H1 (cell line): Measurements from ENCODE around the gene NCAPG2. TPM values are rescaled to one million over a fixed set of nuclear protein-coding genes. Genes with fewer than 3 reads are reported as not detected.

Experiments
- CTCF ChIA-PET: fragments of 300-600 bp; sonication (Branson Sonifier 250); formaldehyde crosslinking; loops from one replicate; lab custom pipeline; 2021; ENCODE audit not compliant: partially characterized antibody; lab: Charles Lee
- POLR2A ChIA-PET: fragments of 300-600 bp; sonication (Branson Sonifier 250); formaldehyde crosslinking; loops from one replicate; lab custom pipeline; 2021; ENCODE audit warnings: inconsistent platforms; ENCODE audit not compliant: partially characterized antibody; lab: Charles Lee
- DNase-seq, 2 experiments: peaks; one replicate each; pipeline versions ENCODE4 v3.0.0 to v3.0.0-alpha.2; 2010 to 2022; ENCODE audit warnings: low spot score in 2 of 2, low read depth in 1 of 2, mixed read lengths in 1 of 2
- FAIRE-seq: peaks from 2 replicates; lab custom pipeline; 2011; peaks lifted over from hg19 to GRCh38; lab: Jason Lieb, UNC
- H2AFZ ChIP-seq: 2 replicates; pipeline ENCODE4 v1.8.1; 2012; ENCODE audit warnings: low read length, inconsistent platforms
- H2AK5ac ChIP-seq: 2 replicates; pipeline ENCODE4 v1.6.1; 2013; ENCODE audit warnings: low read depth, low read length
- H2BK120ac ChIP-seq: replicated peaks from 2 replicates; pipeline ENCODE3; 2013; ENCODE audit warnings: low read depth, low read length, inconsistent platforms
- H2BK12ac ChIP-seq: 2 replicates; pipeline ENCODE4 v1.6.1; 2013; ENCODE audit warnings: low read depth, low read length
- H2BK15ac ChIP-seq: 2 replicates; pipeline ENCODE4 v1.6.1; 2013; ENCODE audit warnings: low read length
- H2BK20ac ChIP-seq: 2 replicates; pipeline ENCODE4 v1.6.1; 2013; ENCODE audit warnings: low read length
- H2BK5ac ChIP-seq: 2 replicates; pipeline ENCODE4 v1.6.1; 2013; ENCODE audit warnings: low read depth, low read length
- H3K14ac ChIP-seq: 2 replicates; pipeline ENCODE4 v1.6.1; 2013; ENCODE audit warnings: inconsistent platforms; ENCODE audit not compliant: insufficient read length
- H3K18ac ChIP-seq: 2 replicates; pipeline ENCODE4 v1.6.1; 2013; ENCODE audit warnings: low read length; ENCODE audit errors: extremely low read depth
- H3K23ac ChIP-seq: 2 replicates; pipeline ENCODE4 v1.6.1; 2013; ENCODE audit warnings: inconsistent platforms; ENCODE audit not compliant: insufficient read length
- H3K23me2 ChIP-seq: 2 replicates; pipeline ENCODE4 v1.6.1; 2013; ENCODE audit warnings: low read depth, low read length
- H3K27ac ChIP-seq: 2 replicates; pipeline ENCODE4 v1.6.1; 2011; ENCODE audit warnings: low read depth, low read length, inconsistent platforms
- H3K27me3 ChIP-seq, 4 experiments: replicated peaks in 1 of 4; 1 replicate in 1 of 4; 2 replicates in 3 of 4; pipeline versions ENCODE4 v1.6.1 to v1.8.1; 2011 to 2013; ENCODE audit warnings: low read length in 3 of 4, mild to moderate bottlenecking in 3 of 4, inconsistent platforms in 2 of 4, mixed read lengths in 2 of 4, moderate library complexity in 1 of 4; ENCODE audit not compliant: control insufficient read depth in 3 of 4, insufficient read depth in 3 of 4; ENCODE audit errors: extremely low read depth in 1 of 4
- H3K36me3 ChIP-seq, 4 experiments: 2 replicates each; pipeline versions ENCODE4 v1.6.1 to v1.8.1; 2011 to 2013; ENCODE audit warnings: mild to moderate bottlenecking in 4 of 4, low read length in 3 of 4, moderate library complexity in 2 of 4, control low read depth in 1 of 4, inconsistent platforms in 1 of 4; ENCODE audit not compliant: insufficient read depth in 4 of 4, control insufficient read depth in 2 of 4
- H3K4ac ChIP-seq: replicated peaks from 2 replicates; pipeline ENCODE3; 2013; ENCODE audit warnings: low read length, low read depth, mixed read lengths, inconsistent platforms; ENCODE audit not compliant: insufficient read length
- H3K4me1 ChIP-seq, 4 experiments: replicated peaks in 1 of 4; 1 replicate in 1 of 4; 2 replicates in 3 of 4; pipeline versions ENCODE4 v1.6.1 to v1.8.1; 2011 to 2013; ENCODE audit warnings: low read length in 3 of 4, inconsistent platforms in 2 of 4, mixed read lengths in 1 of 4; ENCODE audit not compliant: insufficient read depth in 4 of 4, control insufficient read depth in 3 of 4
- H3K4me2 ChIP-seq, 2 experiments: 2 replicates each; pipeline versions ENCODE4 v1.6.1 to v1.8.1; 2011 to 2013; ENCODE audit warnings: low read depth in 2 of 2, low read length in 2 of 2, control low read depth in 1 of 2, inconsistent platforms in 1 of 2, mild to moderate bottlenecking in 1 of 2; ENCODE audit not compliant: insufficient read depth in 1 of 2
- H3K4me3 ChIP-seq, 4 experiments: fragments of 200-600, 300-600 bp in 1 of 4; sonication (generic), shearing (Covaris generic), sonication (Bioruptor Twin) in 1 of 4; 2 replicates each; pipeline versions ENCODE4 v1.5.1 to v1.8.1; 2011 to 2016; ENCODE audit warnings: low read length in 4 of 4, low read depth in 3 of 4, control low read depth in 2 of 4, inconsistent platforms in 2 of 4, mild to moderate bottlenecking in 2 of 4, mixed read lengths in 1 of 4, moderate library complexity in 1 of 4; ENCODE audit not compliant: insufficient read depth in 2 of 4; ENCODE audit errors: extremely low read depth in 1 of 4
- H3K56ac ChIP-seq: replicated peaks from 2 replicates; pipeline ENCODE3; 2013; ENCODE audit warnings: low read depth, mild to moderate bottlenecking, mixed read lengths, low read length, inconsistent platforms; ENCODE audit not compliant: insufficient read length
- H3K79me1 ChIP-seq: 2 replicates; pipeline ENCODE4 v1.6.1; 2013; ENCODE audit warnings: low read depth, low read length, control low read depth
- H3K79me2 ChIP-seq, 2 experiments: 2 replicates each; pipeline versions ENCODE4 v1.6.1 to v1.8.1; 2012 to 2013; ENCODE audit warnings: low read length in 2 of 2, mild to moderate bottlenecking in 2 of 2, inconsistent platforms in 1 of 2; ENCODE audit not compliant: insufficient read depth in 2 of 2, control insufficient read depth in 1 of 2
- H3K9ac ChIP-seq, 4 experiments: replicated peaks in 1 of 4; 1 replicate in 1 of 4; 2 replicates in 3 of 4; pipeline versions ENCODE4 v1.6.1 to v1.8.1; 2011 to 2013; ENCODE audit warnings: low read depth in 3 of 4, low read length in 3 of 4, control low read depth in 2 of 4, mild to moderate bottlenecking in 2 of 4, moderate library complexity in 2 of 4, inconsistent platforms in 1 of 4; ENCODE audit errors: extremely low read depth in 1 of 4
- H3K9me3 ChIP-seq, 2 experiments: 2 replicates each; pipeline versions ENCODE4 v1.6.1 to v1.8.1; 2012 to 2013; ENCODE audit warnings: mild to moderate bottlenecking in 2 of 2, moderate library complexity in 2 of 2, control low read depth in 1 of 2, inconsistent platforms in 1 of 2, low read depth in 1 of 2, low read length in 1 of 2, mixed read lengths in 1 of 2; ENCODE audit not compliant: insufficient read depth in 2 of 2
- H4K20me1 ChIP-seq, 2 experiments: replicated peaks in 1 of 2; 2 replicates each; pipeline versions ENCODE3 to v1.8.1; 2011 to 2013; ENCODE audit warnings: inconsistent platforms in 2 of 2, low read length in 2 of 2, mild to moderate bottlenecking in 1 of 2; ENCODE audit not compliant: insufficient read depth in 2 of 2, control insufficient read depth in 1 of 2
- H4K5ac ChIP-seq: 2 replicates; pipeline ENCODE4 v1.6.1; 2013; ENCODE audit warnings: low read length, low read depth, mixed read lengths, inconsistent platforms; ENCODE audit not compliant: insufficient read length
- H4K8ac ChIP-seq: 2 replicates; pipeline ENCODE4 v1.8.0; 2013; ENCODE audit warnings: mild to moderate bottlenecking, moderate library complexity, low read length, inconsistent platforms; ENCODE audit not compliant: insufficient read depth; ENCODE audit errors: extremely low read depth
- H4K91ac ChIP-seq: replicated peaks from 2 replicates; pipeline ENCODE3; 2013; ENCODE audit warnings: low read length, mixed read lengths, inconsistent platforms; ENCODE audit not compliant: insufficient read length
- CBX5 ChIP-seq: fragments of 300-800, 300-1000 bp; sonication (generic); IDR thresholded peaks from 2 replicates; pipeline ENCODE4 v1.7.1; 2016; ENCODE audit warnings: antibody characterized with exemption, low read length, low read depth
- CREB1 ChIP-seq: IDR thresholded peaks from 2 replicates; pipeline ENCODE4 v1.6.1; 2012; ENCODE audit warnings: inconsistent platforms
- FOSL1 ChIP-seq: IDR thresholded peaks from 2 replicates; pipeline ENCODE4 v1.6.1; 2011; ENCODE audit warnings: mild to moderate bottlenecking, low read depth, low read length, moderate library complexity; ENCODE audit not compliant: insufficient read depth
- GTF2F1 ChIP-seq: IDR thresholded peaks from 2 replicates; pipeline ENCODE4 v1.6.1; 2012; ENCODE audit warnings: low read depth, low read length, improper control_type of control experiment, borderline replicate concordance
- HDAC6 ChIP-seq: IDR thresholded peaks from one replicate; pipeline ENCODE4 v1.7.1; 2012; ENCODE audit warnings: low read depth, mild to moderate bottlenecking, inconsistent platforms, low read length, moderate library complexity
- NANOG ChIP-seq: IDR thresholded peaks from 2 replicates; pipeline ENCODE4 v1.6.1; 2011; ENCODE audit warnings: low read length, low read depth, mild to moderate bottlenecking, inconsistent platforms; ENCODE audit not compliant: insufficient read depth, poor library complexity, severe bottlenecking
- NRF1 ChIP-seq: IDR thresholded peaks from 2 replicates; pipeline ENCODE4 v1.6.1; 2011; ENCODE audit warnings: mild to moderate bottlenecking, low read depth, low read length, improper control_type of control experiment
- POLR2A ChIP-seq, 2 experiments: IDR thresholded peaks; 1 replicate in 1 of 2; 2 replicates in 1 of 2; pipeline ENCODE4 v1.6.1; 2011; ENCODE audit warnings: low read depth in 2 of 2, low read length in 2 of 2, mild to moderate bottlenecking in 2 of 2; ENCODE audit errors: control extremely low read depth in 1 of 2
- POU5F1 ChIP-seq: IDR thresholded peaks from 2 replicates; pipeline ENCODE4 v1.6.1; 2011; ENCODE audit warnings: low read depth, mild to moderate bottlenecking, low read length, moderate library complexity
- RNF2 ChIP-seq: fragments of 200-900, 300-1000 bp; sonication (generic); IDR thresholded peaks from 2 replicates; pipeline ENCODE4 v1.7.1; 2016; ENCODE audit warnings: borderline replicate concordance, low read depth, mild to moderate bottlenecking, antibody characterized with exemption, low read length; ENCODE audit not compliant: poor library complexity, severe bottlenecking; ENCODE audit errors: missing control alignments
- SP4 ChIP-seq: IDR thresholded peaks from 2 replicates; pipeline ENCODE4 v1.6.1; 2012; ENCODE audit warnings: low read length, inconsistent platforms
- SRF ChIP-seq: IDR thresholded peaks from 2 replicates; pipeline ENCODE4 v1.6.1; 2011; ENCODE audit warnings: mild to moderate bottlenecking, low read depth, low read length, moderate library complexity
- USF2 ChIP-seq: IDR thresholded peaks from 2 replicates; pipeline ENCODE4 v1.6.1; 2011; ENCODE audit warnings: low read length, improper control_type of control experiment
- ZNF274 ChIP-seq: IDR thresholded peaks from 2 replicates; pipeline ENCODE4 v1.7.0; 2012; ENCODE audit warnings: low read length, borderline replicate concordance; ENCODE audit errors: extremely low read depth
- WGBS, 2 experiments: shearing (Covaris generic) in 1 of 2; methylation state at CpG; one replicate each; pipeline versions ENCODE4 v1.1.6 to v1.1.7; 2013 to 2015; ENCODE audit warnings: low lambda C conversion rate in 2 of 2, mixed read lengths in 2 of 2, inconsistent platforms in 1 of 2, low coverage in 1 of 2, missing lambda C conversion rate in 1 of 2; ENCODE audit not compliant: insufficient replicate concordance in 2 of 2, insufficient coverage in 1 of 2, insufficient read length in 1 of 2; ENCODE audit errors: extremely low coverage in 1 of 2, missing lambda C conversion rate in 1 of 2; 5-methylcytosine and 5-hydroxymethylcytosine counted together
- polyA plus RNA-seq, 7 experiments: library from polyadenylated mRNA; depleted of rRNA in 3 of 7; stranded (reverse) in 5 of 7; unstranded in 2 of 7; fragments of >200 nt in 5 of 7; fragments of 200-250 nt in 2 of 7; gene quantifications; 1 replicate in 5 of 7; 2 replicates in 1 of 7; 4 replicates in 1 of 7; pipeline versions ENCODE4 v1.2.1 to v1.2.3, GENCODE V29; 2011 to 2013; ENCODE audit warnings: missing spikeins in 2 of 7, mixed read lengths in 2 of 7
- total RNA-seq: library from RNA; stranded (reverse); fragmentation: NEBNext Ultra II Directional; extraction: Animal tissue kit (Norgen Biotek cat#: 25700); gene quantifications from 2 replicates; pipeline ENCODE4 v1.2.1, GENCODE V29; 2021

The NCAPG2 gene
- total and polyA plus RNA-seq, 2 of the 8 experiments (the other 6 are each of a cell fraction or from before 2014, with no cell fraction given) = 49.9 to 119 TPM

DNA sequence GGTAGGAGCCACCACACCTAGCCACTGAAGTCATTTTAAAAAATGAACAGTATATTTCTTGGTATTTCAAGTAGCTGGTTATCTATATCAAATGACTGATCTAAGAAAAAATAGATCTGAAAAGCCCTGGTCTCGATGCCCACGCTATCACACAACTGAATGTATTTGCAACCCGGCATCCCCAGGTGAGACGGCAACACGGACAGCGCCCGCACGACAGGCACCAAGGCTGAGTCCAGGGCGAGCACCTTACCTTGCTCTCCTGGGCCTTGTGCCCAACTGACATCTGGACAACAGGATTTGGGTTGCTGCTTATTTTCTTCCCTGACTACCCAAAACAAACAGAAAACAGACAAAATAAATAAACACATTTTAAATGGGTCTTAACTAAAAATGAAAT is 44.8 kb upstream of the NCAPG2 start:
- no peak overlapping the region for H2BK20ac ChIP-seq
- 92% methylated on average over 9 of the region's 9 CpGs; no CpG with 5 or more reads in 1 of the 2 experiments for WGBS, 2 experiments
- H3K23ac ChIP-seq = no peak overlapping the region
- no peak overlapping the region for H4K91ac ChIP-seq
- H3K9ac ChIP-seq = no peak overlapping the region
- no peak overlapping the region for H3K56ac ChIP-seq
- H2AFZ ChIP-seq = no peak overlapping the region
- no peak overlapping the region for H2BK12ac ChIP-seq
- POLR2A ChIA-PET = no interaction called here
- no peak overlapping the region for H2BK120ac ChIP-seq
- H3K27ac ChIP-seq = no peak overlapping the region
- CTCF ChIA-PET = interaction anchor here (1.1 to 1.5 kb wide), 2 partner anchors 11 to 53 kb away, joined by 3 to 5 read pairs; no protein-coding TSS in a partner anchor
- H3K4me1 ChIP-seq = no peaks in the 10 kb centered on the region
- H3K14ac ChIP-seq = no peak overlapping the region
- no peaks in the 10 kb centered on the region for H3K9me3 ChIP-seq
- no peak for DNase-seq
- no peaks in the 10 kb centered on the region for H3K23me2 ChIP-seq
- peaks cover 0 to 2% of the 10 kb centered on the region in 2 experiments for H4K20me1 ChIP-seq
- H4K8ac ChIP-seq = no peak overlapping the region
- no peak overlapping the region for H3K4ac ChIP-seq
- no peaks in the 10 kb centered on the region for H3K27me3 ChIP-seq
- H2BK15ac ChIP-seq = no peak overlapping the region
- H3K18ac ChIP-seq = no peak overlapping the region
- no peak overlapping the region for H2AK5ac ChIP-seq
- H3K79me2 ChIP-seq = no peaks in the 10 kb centered on the region
- no peak for FAIRE-seq
- H3K4me3 ChIP-seq = no peak overlapping the region
- H4K5ac ChIP-seq = no peak overlapping the region
- no peak overlapping the region for H2BK5ac ChIP-seq
- H3K36me3 ChIP-seq = peaks cover 0 to 18% (median 2%) of the 10 kb centered on the region in 4 experiments; a peak in 5 of 8 replicates
- H3K4me2 ChIP-seq = no peak overlapping the region
- H3K79me1 ChIP-seq = no peaks in the 10 kb centered on the region
- TF ChIP-seq USF2 (no peak), POLR2A (IDR thresholded peaks at IDR 0.05; ENCODE audit: control extremely low read depth in 1 of 2, low read depth in 2 of 2, low read length in 2 of 2) (no peak), FOSL1 (no peak), POU5F1 (no peak), SP4 (no peak), SRF (no peak), GTF2F1 (no peak), CBX5 (no peak), HDAC6 (no peak), NANOG (no peak), NRF1 (no peak), ZNF274 (no peak), CREB1 (no peak), RNF2 (no peak)
